ENCODE measurements around the gene CEACAM7.
"Not testable (repeated sequence)": the region's sequence is repeated elsewhere in the genome, so short reads cannot be mapped to it uniquely, and the experiment has no call there.

CEACAM7 gene

GRCh38 chr19:41718761-41719160 lies 30.7 kb upstream of the CEACAM7 start:
- Histone ChIP-seq H3K4me3 (ENCODE audit: low read depth, low read length) (no peak overlapping the region), H3K27me3 (peaks cover 47% of the 10 kb centered on the region), H3K36me3 (no peaks in the 10 kb centered on the region), H3K9me3 (no peaks in the 10 kb centered on the region; the same call in 1 of the 2 replicates), H3K4me1 (no peaks in the 10 kb centered on the region)
- DNase-seq: no peak
- TF ChIP-seq CTCF (IDR thresholded peaks at IDR 0.05; ENCODE audit: low read depth, low read length): no peak

GRCh38 chr19:41714598-41714997 lies 26.5 kb upstream of the CEACAM7 start:
- Histone ChIP-seq H3K27me3 (peaks cover 52% of the 10 kb centered on the region), H3K4me3 (ENCODE audit: low read depth, low read length) (no peak overlapping the region), H3K4me1 (no peaks in the 10 kb centered on the region), H3K9me3 (no peaks in the 10 kb centered on the region), H3K36me3 (no peaks in the 10 kb centered on the region)
- DNase-seq: no peak
- no peak for TF ChIP-seq CTCF (IDR thresholded peaks at IDR 0.05; ENCODE audit: low read depth, low read length)

GRCh38 chr19:41711376-41712261 lies 23.5 kb upstream of the CEACAM7 start:
- H3K36me3 ChIP-seq: no peaks in the 10 kb centered on the region
- H3K4me1 ChIP-seq: no peaks in the 10 kb centered on the region
- peaks cover 42% of the 10 kb centered on the region for H3K27me3 ChIP-seq
- no peak for DNase-seq
- no peak overlapping the region for H3K4me3 ChIP-seq (ENCODE audit: low read depth, low read length)
- TF ChIP-seq CTCF (IDR thresholded peaks at IDR 0.05; ENCODE audit: low read depth, low read length): no peak
- no peaks in the 10 kb centered on the region for H3K9me3 ChIP-seq

GRCh38 chr19:41709951-41710645 lies 22.0 kb upstream of the CEACAM7 start:
- no peak for TF ChIP-seq CTCF (IDR thresholded peaks at IDR 0.05; ENCODE audit: low read depth, low read length)
- no peak for DNase-seq
- H3K27me3 ChIP-seq: peaks cover 55% of the 10 kb centered on the region

GRCh38 chr19:41709516-41709915 lies 21.4 kb upstream of the CEACAM7 start:
- not testable (repeated sequence) for H3K4me1 ChIP-seq; H3K4me3 ChIP-seq (ENCODE audit: low read depth, low read length); DNase-seq; H3K9me3 ChIP-seq; H3K36me3 ChIP-seq
- H3K27me3 ChIP-seq: peaks cover 55% of the 10 kb centered on the region

More at GRCh38 chr19:41709951-41710645, 22.0 kb upstream of the CEACAM7 start:
- Histone ChIP-seq H3K9me3 (no peaks in the 10 kb centered on the region), H3K4me1 (no peaks in the 10 kb centered on the region), H3K4me3 (ENCODE audit: low read depth, low read length) (no peak overlapping the region), H3K36me3 (no peaks in the 10 kb centered on the region)

GRCh38 chr19:41708481-41708880 lies 20.4 kb upstream of the CEACAM7 start, which contains the start of gene CEACAM5:
CEACAM5 (plus strand) TSS chr19:41708626; CDS start chr19:41708732, 106 bp downstream.
- no peak for DNase-seq
- Histone ChIP-seq H3K36me3 (no peaks in the 10 kb centered on the region), H3K4me3 (ENCODE audit: low read depth, low read length) (no peak within 1 kb of the TSS), H3K9me3 (no peaks in the 10 kb centered on the region), H3K27me3 (peaks cover 53% of the 10 kb centered on the region), H3K4me1 (no peaks in the 10 kb centered on the region)
- TF ChIP-seq CTCF (IDR thresholded peaks at IDR 0.05; ENCODE audit: low read depth, low read length): no peak
